Vagina (tissue), 2 donors: ENCODE results near the gene GOSR2. TPM values are rescaled to one million over a fixed set of nuclear protein-coding genes. Genes with fewer than 3 reads are reported as not detected.

Experiments
- DNase-seq, 2 donors: peaks; one replicate each; pipeline ENCODE4 v3.0.0-alpha.2; 2017; ENCODE audit errors: extremely low spot score in 2 of 2
- H3K27ac ChIP-seq: fragments of 200-600 bp; sonication (generic); one replicate; pipeline ENCODE4 v1.5.1; 2019
- H3K27me3 ChIP-seq: fragments of 200-600 bp; sonication (generic); one replicate; pipeline ENCODE4 v1.5.1; 2019
- H3K36me3 ChIP-seq, 2 donors: fragments of 200-600 bp; sonication (generic); one replicate each; pipeline ENCODE4 v1.5.1; 2017 to 2019
- H3K4me1 ChIP-seq: fragments of 200-600 bp; sonication (generic); one replicate; pipeline ENCODE4 v1.5.1; 2019
- H3K4me3 ChIP-seq, 2 donors: fragments of 200-600 bp; sonication (generic); 1 replicate in 1 of 2; 2 replicates in 1 of 2; pipeline ENCODE4 v1.5.1; 2016 to 2019
- H3K9me3 ChIP-seq: fragments of 200-600 bp; sonication (generic); one replicate; pipeline ENCODE4 v1.5.1; 2019
- POLR2A ChIP-seq, 2 donors: fragments of 450-650 bp; IDR thresholded peaks; one replicate each; pipeline ENCODE4 v1.6.1; 2017; ENCODE audit warnings: antibody characterized with exemption in 2 of 2, mild to moderate bottlenecking in 2 of 2, moderate library complexity in 2 of 2
- POLR2AphosphoS5 ChIP-seq, 2 donors: sonication (generic); formaldehyde crosslinking; IDR thresholded peaks; one replicate each; pipeline ENCODE4 v1.9.0; 2017; ENCODE audit warnings: antibody characterized with exemption in 2 of 2, mild to moderate bottlenecking in 2 of 2, low read depth in 1 of 2; ENCODE audit not compliant: insufficient read depth in 1 of 2
- intact Hi-C: fragments of 100-400 bp; cut with DNase I; formaldehyde crosslinking; loops from one replicate; pipeline ENCODE4 v1.15.1; 2023
- total RNA-seq: library from RNA; depleted of rRNA; stranded (reverse); fragments of >200 nt; gene quantifications from one replicate; pipeline ENCODE4 v1.2.3, GENCODE V29; 2016
- TF ChIP-seq, protein P1 (sequence below), 3 experiments: fragments of 450-650 bp in 2 of 3; fragments of 200-600 bp in 1 of 3; sonication (generic) in 1 of 3; IDR thresholded peaks; one replicate each; pipeline ENCODE4 v1.5.1; 2017 to 2019; ENCODE audit warnings: antibody characterized with exemption in 3 of 3, mild to moderate bottlenecking in 2 of 3, moderate library complexity in 2 of 3

The GOSR2 gene
- total RNA-seq, 1 donor from 2014 or later, result 48.1 TPM

DNA sequence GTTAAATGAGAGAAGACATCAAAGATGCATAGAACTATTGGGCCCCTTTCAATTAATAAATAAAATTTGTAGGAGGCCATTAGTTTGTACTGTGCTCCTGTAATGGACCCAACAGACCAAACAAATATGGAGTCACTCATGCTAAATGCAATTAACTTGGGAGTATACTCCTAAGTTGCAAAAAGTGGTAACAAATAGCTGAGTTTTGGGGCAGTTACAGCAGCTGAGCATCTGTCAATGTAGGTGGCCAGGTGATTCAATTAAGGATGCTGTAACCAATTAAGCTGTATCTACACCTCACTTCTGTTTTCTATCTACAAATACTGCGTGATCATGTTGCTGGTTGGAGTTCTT is 36.7 kb upstream of the GOSR2 start:
- Histone ChIP-seq H3K27ac (no peak overlapping the region), H3K4me3 (no peak overlapping the region), H3K4me1 (no peaks in the 10 kb centered on the region), H3K9me3 (no peaks in the 10 kb centered on the region), H3K27me3 (no peaks in the 10 kb centered on the region), H3K36me3 (no peaks in the 10 kb centered on the region)
- no peak for DNase-seq
- TF ChIP-seq POLR2AphosphoS5 (IDR thresholded peaks at IDR 0.05; ENCODE audit: insufficient read depth in 1 of 2, low read depth in 1 of 2) (no peak), POLR2A (IDR thresholded peaks at IDR 0.05) (no peak)
- TF ChIP-seq, protein P1, sequence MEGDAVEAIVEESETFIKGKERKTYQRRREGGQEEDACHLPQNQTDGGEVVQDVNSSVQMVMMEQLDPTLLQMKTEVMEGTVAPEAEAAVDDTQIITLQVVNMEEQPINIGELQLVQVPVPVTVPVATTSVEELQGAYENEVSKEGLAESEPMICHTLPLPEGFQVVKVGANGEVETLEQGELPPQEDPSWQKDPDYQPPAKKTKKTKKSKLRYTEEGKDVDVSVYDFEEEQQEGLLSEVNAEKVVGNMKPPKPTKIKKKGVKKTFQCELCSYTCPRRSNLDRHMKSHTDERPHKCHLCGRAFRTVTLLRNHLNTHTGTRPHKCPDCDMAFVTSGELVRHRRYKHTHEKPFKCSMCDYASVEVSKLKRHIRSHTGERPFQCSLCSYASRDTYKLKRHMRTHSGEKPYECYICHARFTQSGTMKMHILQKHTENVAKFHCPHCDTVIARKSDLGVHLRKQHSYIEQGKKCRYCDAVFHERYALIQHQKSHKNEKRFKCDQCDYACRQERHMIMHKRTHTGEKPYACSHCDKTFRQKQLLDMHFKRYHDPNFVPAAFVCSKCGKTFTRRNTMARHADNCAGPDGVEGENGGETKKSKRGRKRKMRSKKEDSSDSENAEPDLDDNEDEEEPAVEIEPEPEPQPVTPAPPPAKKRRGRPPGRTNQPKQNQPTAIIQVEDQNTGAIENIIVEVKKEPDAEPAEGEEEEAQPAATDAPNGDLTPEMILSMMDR (IDR thresholded peaks at IDR 0.05), result no peak
- intact Hi-C loops, result no loop called here

DNA sequence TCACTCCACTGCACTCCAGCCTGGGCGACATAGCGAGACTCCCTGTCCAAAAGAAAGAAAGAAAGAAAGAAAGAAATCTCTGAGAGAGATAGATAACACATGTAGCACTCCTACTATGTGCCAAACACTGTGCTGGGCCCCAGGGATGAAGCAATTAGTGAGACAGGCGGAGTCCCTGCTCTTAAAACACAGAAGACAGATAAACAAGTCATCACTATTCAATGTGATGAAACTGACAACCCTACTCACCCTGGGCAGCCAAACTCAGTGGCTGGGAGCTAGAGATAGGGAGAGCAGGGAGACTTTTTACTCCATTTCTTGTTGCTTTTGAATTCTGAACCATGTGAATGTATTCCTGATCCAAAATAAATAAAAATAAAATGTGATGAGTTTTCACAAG is 35.2 kb upstream of the GOSR2 start:
- DNase-seq, result no peak
- Histone ChIP-seq H3K27me3 (no peaks in the 10 kb centered on the region), H3K27ac (no peak overlapping the region), H3K4me1 (no peaks in the 10 kb centered on the region), H3K36me3 (no peaks in the 10 kb centered on the region), H3K4me3 (no peak overlapping the region), H3K9me3 (no peaks in the 10 kb centered on the region)
- TF ChIP-seq, protein P1 (IDR thresholded peaks at IDR 0.05), result no peak
- TF ChIP-seq POLR2A (IDR thresholded peaks at IDR 0.05) (no peak), POLR2AphosphoS5 (IDR thresholded peaks at IDR 0.05; ENCODE audit: insufficient read depth in 1 of 2, low read depth in 1 of 2) (no peak)
- intact Hi-C loops, result no loop called here

DNA sequence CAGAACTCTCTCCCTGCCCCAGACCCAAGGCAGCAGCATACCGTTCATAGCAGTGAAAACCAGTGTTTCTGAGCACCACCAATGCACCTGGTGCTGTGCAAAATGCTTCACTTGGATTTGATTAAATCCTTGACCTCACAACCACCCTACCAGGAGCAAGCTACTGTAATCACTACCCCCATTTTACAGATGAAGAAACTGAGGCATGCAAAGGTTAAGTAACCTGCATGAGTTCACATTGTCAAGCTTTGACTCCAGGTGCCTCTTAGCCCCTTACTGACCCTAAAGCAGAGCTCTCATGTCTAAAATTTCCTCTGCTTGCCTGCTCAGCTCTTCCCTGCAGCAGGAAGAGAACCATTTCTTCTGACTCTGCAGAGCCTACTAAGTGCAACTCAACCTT is 34.2 kb upstream of the GOSR2 start:
- Histone ChIP-seq H3K4me3 (no peak overlapping the region), H3K27me3 (no peaks in the 10 kb centered on the region), H3K36me3 (no peaks in the 10 kb centered on the region), H3K9me3 (no peaks in the 10 kb centered on the region), H3K27ac (no peak overlapping the region), H3K4me1 (no peaks in the 10 kb centered on the region)
- TF ChIP-seq POLR2AphosphoS5 (IDR thresholded peaks at IDR 0.05; ENCODE audit: insufficient read depth in 1 of 2, low read depth in 1 of 2), result no peak
- TF ChIP-seq, protein P1 (IDR thresholded peaks at IDR 0.05), result no peak
- TF ChIP-seq POLR2A (IDR thresholded peaks at IDR 0.05), result no peak
- intact Hi-C loops, result no loop called here
- no peak for DNase-seq

DNA sequence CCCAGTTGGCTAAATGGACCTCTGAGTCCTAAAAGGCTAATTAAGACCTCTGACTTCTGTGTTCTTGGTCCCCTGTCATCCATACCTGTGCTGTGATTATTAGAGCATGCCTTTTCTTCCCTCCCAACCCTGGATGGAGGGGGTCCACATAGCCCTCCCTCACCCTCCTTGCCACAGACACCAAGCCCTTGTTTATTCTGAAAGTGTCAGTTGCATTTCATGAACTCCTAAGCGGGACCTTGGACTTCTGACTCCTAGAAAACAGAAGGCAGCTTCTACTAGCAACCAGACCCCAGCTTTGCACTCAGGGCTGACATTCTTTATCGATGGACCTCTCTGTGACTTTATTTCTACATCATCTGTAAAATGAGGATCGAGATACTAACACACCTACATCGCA is 33.4 kb upstream of the GOSR2 start:
- Histone ChIP-seq H3K36me3 (no peaks in the 10 kb centered on the region), H3K4me1 (no peaks in the 10 kb centered on the region), H3K9me3 (no peaks in the 10 kb centered on the region), H3K27ac (no peak overlapping the region), H3K27me3 (no peaks in the 10 kb centered on the region), H3K4me3 (no peak overlapping the region)
- no peak for DNase-seq
- intact Hi-C loops, result no loop called here
- no peak for TF ChIP-seq POLR2AphosphoS5 (IDR thresholded peaks at IDR 0.05; ENCODE audit: insufficient read depth in 1 of 2, low read depth in 1 of 2)
- TF ChIP-seq POLR2A (IDR thresholded peaks at IDR 0.05), result no peak
- TF ChIP-seq, protein P1 (IDR thresholded peaks at IDR 0.05), result no peak

DNA sequence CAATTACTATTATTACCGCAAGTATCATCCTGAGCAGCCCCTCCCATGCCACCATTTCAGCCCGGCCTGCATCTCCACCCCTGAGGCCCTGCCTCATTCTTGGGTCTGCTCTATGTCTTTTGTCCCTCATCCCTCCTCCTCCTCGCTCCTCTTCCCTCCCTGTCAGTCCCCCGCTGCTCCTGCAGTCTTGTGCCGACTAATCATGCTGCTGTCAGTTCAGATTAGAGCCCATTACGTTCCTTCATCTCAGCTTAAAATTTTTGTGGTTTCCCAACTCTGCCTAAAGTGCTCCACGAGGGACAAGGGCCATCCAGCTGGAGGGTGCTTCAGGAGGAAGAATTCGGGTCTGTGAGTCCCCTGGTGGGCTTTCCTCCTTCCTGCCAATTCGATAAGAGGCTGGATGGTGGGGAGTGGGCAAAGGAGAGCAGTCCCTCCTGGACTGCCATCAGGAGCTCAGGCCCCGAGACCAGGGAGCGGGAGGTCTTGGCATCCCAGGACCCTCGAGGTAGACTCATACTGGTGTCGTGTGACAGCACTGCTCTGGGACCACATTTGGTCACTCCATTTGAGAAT is 32.9 kb upstream of the GOSR2 start:
- DNase-seq, result no peak
- Histone ChIP-seq H3K4me3 (no peak overlapping the region), H3K27me3 (no peaks in the 10 kb centered on the region), H3K4me1 (no peaks in the 10 kb centered on the region), H3K27ac (no peak overlapping the region), H3K36me3 (no peaks in the 10 kb centered on the region), H3K9me3 (no peaks in the 10 kb centered on the region)
- TF ChIP-seq POLR2AphosphoS5 (IDR thresholded peaks at IDR 0.05; ENCODE audit: insufficient read depth in 1 of 2, low read depth in 1 of 2) (no peak), POLR2A (IDR thresholded peaks at IDR 0.05) (no peak)
- TF ChIP-seq, protein P1 (IDR thresholded peaks at IDR 0.05), result no peak
- intact Hi-C loops, result no loop called here
